B cell (primary cell): ENCODE measurements around the gene SHBG.

ENCODE experiments used
- CTCF ChIP-seq: fragments of 200-600 bp; IDR thresholded peaks from one replicate; pipeline ENCODE4 v1.8.0; 2022; ENCODE audit warnings: antibody characterized with exemption, mild to moderate bottlenecking
- EZH2 ChIP-seq: IDR thresholded peaks from 2 replicates; pipeline ENCODE4 v1.6.1; 2012; ENCODE audit warnings: borderline replicate concordance, low read depth, mild to moderate bottlenecking, moderate library complexity, low read length; ENCODE audit not compliant: insufficient read depth, poor library complexity, severe bottlenecking

- no peak for TF ChIP-seq CTCF
- peak; percentile 70 for TF ChIP-seq EZH2
Measured at GRCh38 chr17:7651665-7652387, 21.9 kb downstream of the SHBG start.
